Loucy (cell line): ENCODE measurements around the gene ARHGAP42.

ENCODE experiments used
- EZH2phosphoT487 ChIP-seq: fragments of 200-600 bp; IDR thresholded peaks from 2 replicates; pipeline ENCODE4 v1.6.1; 2018; ENCODE audit warnings: antibody characterized with exemption, mild to moderate bottlenecking, moderate library complexity, borderline replicate concordance
- TF ChIP-seq, protein P1 (sequence below): fragments of 200-600 bp; sonication (generic); conservative IDR thresholded peaks from 2 replicates; pipeline ENCODE4 v1.5.1; 2014; ENCODE audit warnings: mild to moderate bottlenecking, antibody characterized with exemption, low read length

DNA sequence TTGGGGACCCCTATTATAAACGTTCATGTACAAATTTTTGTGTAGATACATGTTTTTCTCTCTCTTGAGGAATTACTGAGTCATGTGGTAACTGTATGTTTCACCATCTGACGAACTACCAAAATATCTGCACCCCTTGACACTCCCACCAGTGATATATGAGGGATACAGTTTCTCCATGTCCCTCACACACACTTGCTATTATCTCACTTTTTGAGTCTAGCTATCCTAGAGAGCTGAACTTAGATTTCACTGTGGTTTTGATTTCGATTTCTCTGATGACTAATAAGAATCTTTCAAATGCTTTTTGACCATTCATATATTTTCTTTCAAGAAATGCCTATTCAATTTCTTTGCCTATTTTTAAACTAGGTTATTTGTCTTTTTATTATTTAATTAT, 242.3 kb downstream of the ARHGAP42 start:
- TF ChIP-seq, protein P1, sequence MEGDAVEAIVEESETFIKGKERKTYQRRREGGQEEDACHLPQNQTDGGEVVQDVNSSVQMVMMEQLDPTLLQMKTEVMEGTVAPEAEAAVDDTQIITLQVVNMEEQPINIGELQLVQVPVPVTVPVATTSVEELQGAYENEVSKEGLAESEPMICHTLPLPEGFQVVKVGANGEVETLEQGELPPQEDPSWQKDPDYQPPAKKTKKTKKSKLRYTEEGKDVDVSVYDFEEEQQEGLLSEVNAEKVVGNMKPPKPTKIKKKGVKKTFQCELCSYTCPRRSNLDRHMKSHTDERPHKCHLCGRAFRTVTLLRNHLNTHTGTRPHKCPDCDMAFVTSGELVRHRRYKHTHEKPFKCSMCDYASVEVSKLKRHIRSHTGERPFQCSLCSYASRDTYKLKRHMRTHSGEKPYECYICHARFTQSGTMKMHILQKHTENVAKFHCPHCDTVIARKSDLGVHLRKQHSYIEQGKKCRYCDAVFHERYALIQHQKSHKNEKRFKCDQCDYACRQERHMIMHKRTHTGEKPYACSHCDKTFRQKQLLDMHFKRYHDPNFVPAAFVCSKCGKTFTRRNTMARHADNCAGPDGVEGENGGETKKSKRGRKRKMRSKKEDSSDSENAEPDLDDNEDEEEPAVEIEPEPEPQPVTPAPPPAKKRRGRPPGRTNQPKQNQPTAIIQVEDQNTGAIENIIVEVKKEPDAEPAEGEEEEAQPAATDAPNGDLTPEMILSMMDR: no peak
- TF ChIP-seq EZH2phosphoT487: no peak
